ENCODE results near the gene SPPL2C.

- TF ChIP-seq CTCF (conservative IDR thresholded peaks at IDR 0.05; ENCODE audit: low read length) (no peak), EZH2phosphoT487 (IDR thresholded peaks at IDR 0.05; ENCODE audit: borderline replicate concordance, low read depth, low read length) (no peak)
Measured at GRCh38 chr17:45828582-45829133, 16.0 kb upstream of the SPPL2C start.
